GM12873 (cell line): ENCODE results near the gene SGMS1.

Experiments used
- TF ChIP-seq, protein P1 (sequence below): IDR thresholded peaks from 2 replicates; pipeline ENCODE4 v1.5.1; 2012; ENCODE audit warnings: low read depth, mild to moderate bottlenecking, moderate library complexity, low read length, control low read depth; ENCODE audit not compliant: insufficient read depth; ENCODE audit errors: missing control alignments

The SGMS1 gene

DNA sequence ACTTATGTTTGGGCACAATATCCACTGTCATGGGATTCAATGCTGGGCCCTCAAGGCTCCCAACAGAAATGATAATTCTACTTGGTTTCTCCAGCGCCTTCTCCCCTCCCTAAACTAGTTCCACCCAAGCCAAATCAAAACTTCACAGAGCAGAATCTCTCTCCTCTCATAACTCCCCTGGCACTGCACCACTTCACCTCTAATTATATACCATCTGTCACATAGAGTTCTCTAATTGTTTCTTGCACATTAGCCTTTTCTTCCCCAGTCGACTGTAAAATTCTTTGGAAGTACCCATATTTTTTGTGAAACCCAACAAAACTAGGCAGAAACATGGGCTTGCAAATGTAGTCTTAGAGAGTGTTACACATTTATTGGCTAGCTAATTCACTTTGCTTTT, 8.1 kb downstream of the SGMS1 start:
- TF ChIP-seq, protein P1, sequence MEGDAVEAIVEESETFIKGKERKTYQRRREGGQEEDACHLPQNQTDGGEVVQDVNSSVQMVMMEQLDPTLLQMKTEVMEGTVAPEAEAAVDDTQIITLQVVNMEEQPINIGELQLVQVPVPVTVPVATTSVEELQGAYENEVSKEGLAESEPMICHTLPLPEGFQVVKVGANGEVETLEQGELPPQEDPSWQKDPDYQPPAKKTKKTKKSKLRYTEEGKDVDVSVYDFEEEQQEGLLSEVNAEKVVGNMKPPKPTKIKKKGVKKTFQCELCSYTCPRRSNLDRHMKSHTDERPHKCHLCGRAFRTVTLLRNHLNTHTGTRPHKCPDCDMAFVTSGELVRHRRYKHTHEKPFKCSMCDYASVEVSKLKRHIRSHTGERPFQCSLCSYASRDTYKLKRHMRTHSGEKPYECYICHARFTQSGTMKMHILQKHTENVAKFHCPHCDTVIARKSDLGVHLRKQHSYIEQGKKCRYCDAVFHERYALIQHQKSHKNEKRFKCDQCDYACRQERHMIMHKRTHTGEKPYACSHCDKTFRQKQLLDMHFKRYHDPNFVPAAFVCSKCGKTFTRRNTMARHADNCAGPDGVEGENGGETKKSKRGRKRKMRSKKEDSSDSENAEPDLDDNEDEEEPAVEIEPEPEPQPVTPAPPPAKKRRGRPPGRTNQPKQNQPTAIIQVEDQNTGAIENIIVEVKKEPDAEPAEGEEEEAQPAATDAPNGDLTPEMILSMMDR, result no peak

GRCh38 chr10:50614444-50615137, 9.2 kb downstream of the SGMS1 start:
- TF ChIP-seq, protein P1, result peak; percentile 61

GRCh38 chr10:50613726-50614443, 9.9 kb downstream of the SGMS1 start:
- TF ChIP-seq, protein P1, result no peak

DNA sequence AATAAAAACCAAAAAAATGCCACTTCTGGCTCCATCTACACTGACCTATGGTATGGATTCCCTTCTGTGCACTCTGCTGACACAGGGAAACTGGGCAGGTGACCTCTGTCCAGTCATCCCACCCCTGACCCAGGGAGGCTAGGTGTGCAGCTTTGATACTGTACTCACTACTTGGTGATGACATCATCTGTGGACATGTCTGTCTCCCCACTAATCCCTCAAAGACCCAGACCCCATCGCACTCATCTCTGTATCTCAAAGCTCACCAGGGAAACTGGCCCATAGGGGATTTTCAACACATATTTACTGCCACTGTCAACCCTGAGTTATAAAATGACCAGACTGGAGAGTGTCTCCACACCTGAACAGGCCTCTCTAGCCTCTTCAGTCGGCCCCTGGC, 10.6 kb downstream of the SGMS1 start:
- TF ChIP-seq, protein P1, result no peak

- TF ChIP-seq, protein P1, result no peak
These were observed 13.4 kb downstream of the SGMS1 start for GRCh38 chr10:50610368-50610767.

GRCh38 chr10:50607356-50607925, 16.3 kb downstream of the SGMS1 start:
- TF ChIP-seq, protein P1, result no peak

- TF ChIP-seq, protein P1, result no peak
These were observed 17.8 kb downstream of the SGMS1 start for GRCh38 chr10:50605951-50606270.
